GM19328 (cell line): ENCODE data around the gene ATP5F1D.

Source experiments
- ATAC-seq: cut with Tn5 transposase; IDR thresholded peaks from one replicate; pipeline ENCODE4 v1.9.1; 2021; ENCODE audit warnings: mild to moderate bottlenecking, moderate library complexity; ENCODE audit not compliant: unreplicated experiment

Gene ATP5F1D

GRCh38 chr19:1278713-1279660 lies 37.4 kb downstream of the ATP5F1D start:
- ATAC-seq, result no peak

DNA sequence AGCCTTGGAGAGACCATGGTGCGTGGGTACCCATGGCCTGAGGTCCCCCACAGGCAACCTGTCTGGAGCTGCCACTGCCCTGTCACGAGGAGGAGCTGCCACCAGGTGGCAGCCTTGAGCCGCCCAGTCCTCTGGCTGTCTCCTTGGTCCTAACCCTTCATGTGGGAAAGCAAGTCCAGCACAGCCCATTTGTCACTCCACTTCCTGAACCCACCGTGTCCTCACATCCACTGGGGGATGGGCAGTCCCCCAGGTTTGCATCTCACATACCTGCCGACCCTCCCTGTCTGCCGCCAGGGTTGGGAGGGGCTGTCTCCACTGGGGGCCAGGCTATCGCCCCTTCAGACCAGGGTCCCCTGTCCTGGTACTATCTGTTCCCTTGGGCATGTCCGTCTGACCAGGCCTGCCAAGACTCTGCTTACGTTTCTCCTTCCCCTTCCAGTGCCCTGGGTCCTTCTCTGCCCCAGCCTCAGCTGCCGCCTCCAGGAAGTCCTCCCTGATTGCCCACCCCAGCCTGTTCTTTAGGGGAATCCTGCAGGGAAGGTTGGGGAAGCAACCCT lies 38.3 kb downstream of the ATP5F1D start:
- no peak for ATAC-seq

- ATAC-seq, result no peak
Measured at GRCh38 chr19:1280636-1281568, 39.4 kb downstream of the ATP5F1D start.

DNA sequence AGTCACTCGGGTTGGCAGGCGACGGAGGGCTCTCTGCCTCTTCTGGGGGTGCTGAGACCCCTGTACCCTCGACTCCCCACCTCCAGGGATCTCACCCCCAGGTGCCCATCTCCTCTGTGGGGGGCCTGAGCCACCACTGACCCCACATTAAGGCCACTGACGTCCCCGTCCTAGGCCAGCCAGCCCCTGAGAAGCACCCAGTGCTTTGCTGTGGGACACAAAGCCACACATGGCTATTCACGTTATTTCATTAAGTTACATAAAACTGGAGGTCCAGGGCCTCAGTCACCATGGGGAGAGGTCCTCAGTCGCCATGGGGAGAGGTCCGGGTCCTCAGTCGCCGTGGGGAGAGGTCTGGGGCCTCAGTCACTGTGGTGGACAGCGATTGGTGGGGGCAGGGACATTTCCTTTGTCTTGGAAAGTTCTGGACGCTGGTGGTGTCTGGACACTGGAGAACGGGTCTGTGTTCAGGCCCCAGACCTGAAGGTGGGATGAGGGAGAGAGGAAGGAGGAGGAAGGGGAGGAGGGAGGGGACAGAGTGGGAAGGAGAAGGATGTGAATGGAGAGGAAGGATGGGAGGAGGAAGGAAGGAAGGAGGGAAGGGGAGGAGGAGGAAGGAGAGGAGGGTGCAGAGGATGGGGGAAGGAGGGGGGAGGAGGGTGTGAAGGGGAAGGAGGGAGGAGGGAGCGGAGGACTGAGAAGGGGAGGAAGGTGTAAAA lies 40.2 kb downstream of the ATP5F1D start:
- no peak for ATAC-seq

DNA sequence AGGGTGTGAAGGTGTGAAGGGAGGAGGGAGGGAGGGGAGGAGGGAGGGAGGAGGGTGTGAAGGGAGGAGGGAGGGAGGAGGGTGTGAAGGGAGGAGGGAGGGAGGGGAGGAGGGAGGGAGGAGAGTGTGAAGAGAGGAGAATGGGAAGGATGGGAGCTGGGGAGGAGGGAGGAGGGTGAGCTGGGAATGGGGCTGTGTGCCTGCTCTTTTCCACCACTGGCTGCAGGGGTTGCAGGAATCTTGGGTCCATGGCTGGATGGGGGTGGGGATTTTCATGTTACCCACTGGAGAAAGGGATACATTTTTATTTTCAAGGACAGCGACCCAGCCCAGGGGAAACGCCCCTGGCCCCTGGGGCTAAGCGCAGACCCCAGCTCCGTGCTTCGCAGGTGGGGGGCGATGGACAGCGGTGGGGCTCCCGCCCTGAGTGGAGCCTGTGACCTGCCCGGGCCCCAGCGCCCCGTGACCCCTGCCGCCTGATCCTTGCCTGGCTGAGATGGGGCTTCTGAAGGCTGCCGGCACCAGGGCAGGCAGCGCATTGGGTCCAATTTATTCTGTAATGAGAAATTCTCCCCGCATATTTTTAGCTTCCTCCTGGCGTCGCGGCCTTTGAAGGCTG lies 41.1 kb downstream of the ATP5F1D start:
- no peak for ATAC-seq

GRCh38 chr19:1283207-1283916 lies 41.8 kb downstream of the ATP5F1D start:
- ATAC-seq, result no peak

GRCh38 chr19:1283917-1284292 lies 42.4 kb downstream of the ATP5F1D start:
- ATAC-seq, result no peak

DNA sequence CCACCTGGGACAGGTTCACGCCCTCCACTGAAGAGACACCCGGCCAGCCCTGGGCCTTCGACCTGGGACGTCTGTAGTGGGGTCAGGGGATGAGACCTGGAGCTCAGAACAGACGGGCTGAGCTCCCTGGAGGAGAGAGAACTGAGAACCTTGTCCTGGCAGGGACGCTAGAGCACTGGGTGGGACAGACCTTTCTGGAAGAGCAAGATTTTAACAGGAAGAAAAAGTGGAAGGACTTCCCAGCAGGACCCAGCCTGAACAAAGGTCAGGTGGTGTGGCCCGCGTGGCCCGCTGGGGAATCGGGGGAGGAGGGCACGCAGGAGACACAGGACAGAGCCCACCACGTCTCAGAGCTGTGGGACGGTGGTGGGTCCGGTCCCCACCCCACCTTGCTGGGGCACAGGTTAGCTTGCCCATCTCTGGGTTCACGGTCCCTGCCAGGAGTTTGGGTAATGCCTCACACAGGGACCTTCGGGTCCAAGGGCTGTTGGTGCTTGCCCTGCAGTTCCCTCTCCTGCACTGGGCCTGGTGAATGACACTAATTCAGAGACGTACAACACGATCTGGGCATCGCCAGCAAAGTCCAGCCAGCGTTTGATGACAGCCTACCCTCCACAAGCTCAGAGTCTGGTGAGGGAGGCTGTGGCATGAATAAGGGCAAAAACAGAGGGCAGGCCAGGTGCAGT lies 42.9 kb downstream of the ATP5F1D start:
- no peak for ATAC-seq

DNA sequence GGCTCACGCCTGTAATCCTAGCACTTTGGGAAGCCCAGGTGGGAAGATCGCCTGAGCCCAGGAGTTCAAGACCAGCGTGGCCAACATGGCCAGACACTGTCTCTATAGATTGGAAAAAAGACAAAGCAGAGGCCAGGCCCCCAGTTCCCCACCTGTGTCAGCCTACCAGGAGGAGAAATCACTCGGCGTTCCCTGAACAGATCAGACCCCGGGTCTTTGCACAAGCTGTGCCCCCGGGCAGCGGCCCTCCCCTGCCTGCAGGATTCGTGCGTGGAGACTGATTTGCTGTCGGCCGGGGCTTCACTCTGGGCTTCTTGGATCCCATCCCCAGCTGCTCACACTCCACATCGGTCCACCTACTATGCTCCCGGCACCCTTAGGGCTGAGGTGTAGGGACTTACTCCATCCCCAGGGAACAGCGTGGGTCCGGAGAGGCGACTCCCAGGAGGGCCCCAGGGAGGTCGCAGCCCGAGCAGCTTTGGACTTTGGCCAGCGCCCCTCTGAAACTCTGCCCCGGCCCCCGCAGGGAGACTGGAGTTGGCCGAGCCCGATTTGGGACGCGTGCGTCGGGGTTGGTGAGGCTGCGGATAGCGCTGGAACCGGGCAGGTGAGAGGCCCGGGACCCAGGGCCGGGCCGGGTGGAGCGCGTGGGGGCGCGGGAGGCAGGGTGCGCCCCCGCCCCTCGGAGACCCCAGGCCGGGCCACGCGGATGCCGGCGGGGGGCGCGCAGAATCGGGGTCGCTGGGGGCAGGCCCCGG lies 43.6 kb downstream of the ATP5F1D start:
- ATAC-seq, result no peak

- ATAC-seq, result no peak
Measured at GRCh38 chr19:1285737-1286360, 44.3 kb downstream of the ATP5F1D start, which contains the start of gene EFNA2. TSS of gene EFNA2 (plus strand) at chr19:1285873. CDS start at chr19:1286169, 296 bp downstream.

DNA sequence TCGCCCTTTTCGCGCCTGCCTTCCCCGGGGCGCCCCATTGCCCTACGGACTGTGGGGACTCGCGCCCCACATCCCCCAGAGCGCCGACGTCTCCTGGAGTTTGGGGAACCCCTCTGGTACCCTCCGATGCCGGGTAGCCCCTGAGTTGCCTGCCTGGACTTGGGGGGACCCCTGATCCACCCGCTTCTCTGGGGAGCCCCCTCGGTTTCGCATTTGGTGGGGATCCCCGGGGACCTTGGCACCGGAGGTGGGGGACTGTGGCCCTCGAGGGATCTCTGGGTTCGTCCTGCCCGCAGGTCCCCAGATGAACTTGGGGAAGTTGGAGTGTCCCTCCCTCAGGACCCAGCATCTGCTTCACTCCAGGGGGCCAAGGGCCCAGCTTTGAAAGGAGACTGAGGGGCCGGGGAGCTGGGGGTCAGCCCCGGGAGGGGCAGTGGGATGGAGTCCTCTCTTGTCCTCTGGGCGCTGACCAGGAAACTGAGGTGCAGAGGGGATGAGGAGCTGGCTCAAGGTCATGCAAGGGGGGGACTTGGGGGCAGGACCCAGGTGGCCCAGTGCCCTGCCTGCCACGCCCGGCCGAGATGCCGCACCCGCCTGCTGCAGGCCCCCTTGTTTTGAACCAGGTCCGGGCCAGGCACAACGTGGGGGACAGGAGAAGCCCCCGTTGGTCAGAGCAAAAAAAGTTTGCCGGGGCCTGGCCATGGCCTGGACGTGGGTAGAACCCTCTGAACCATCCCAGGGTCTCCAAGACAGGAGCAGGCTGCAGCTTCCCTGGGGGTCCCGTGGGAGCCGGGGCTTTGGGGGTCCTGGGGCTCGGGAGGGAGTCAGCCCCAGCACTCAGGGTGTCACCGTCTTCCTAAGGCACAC lies 45.2 kb downstream of the ATP5F1D start:
- ATAC-seq, result no peak

GRCh38 chr19:1287354-1288225 lies 46.0 kb downstream of the ATP5F1D start:
- no peak for ATAC-seq

DNA sequence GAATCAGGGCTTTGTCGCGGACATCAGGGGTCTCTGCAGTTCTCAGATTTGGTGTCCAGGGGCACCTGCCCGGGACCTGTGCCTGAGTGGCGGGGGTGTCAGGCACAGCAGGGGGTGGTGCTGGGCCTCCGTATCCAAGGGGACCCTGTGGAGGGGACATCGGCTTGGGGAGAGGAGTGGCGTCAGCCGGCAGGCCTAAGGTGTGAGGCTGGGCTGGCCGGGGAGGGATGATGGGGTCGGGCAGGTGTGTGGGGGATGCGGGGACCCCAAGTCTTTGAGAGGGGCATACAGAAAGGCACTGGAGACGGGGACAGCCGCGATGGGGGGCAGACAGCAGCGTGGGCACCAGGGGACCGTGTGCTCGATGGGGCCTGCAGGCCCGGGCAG lies 46.7 kb downstream of the ATP5F1D start:
- no peak for ATAC-seq

DNA sequence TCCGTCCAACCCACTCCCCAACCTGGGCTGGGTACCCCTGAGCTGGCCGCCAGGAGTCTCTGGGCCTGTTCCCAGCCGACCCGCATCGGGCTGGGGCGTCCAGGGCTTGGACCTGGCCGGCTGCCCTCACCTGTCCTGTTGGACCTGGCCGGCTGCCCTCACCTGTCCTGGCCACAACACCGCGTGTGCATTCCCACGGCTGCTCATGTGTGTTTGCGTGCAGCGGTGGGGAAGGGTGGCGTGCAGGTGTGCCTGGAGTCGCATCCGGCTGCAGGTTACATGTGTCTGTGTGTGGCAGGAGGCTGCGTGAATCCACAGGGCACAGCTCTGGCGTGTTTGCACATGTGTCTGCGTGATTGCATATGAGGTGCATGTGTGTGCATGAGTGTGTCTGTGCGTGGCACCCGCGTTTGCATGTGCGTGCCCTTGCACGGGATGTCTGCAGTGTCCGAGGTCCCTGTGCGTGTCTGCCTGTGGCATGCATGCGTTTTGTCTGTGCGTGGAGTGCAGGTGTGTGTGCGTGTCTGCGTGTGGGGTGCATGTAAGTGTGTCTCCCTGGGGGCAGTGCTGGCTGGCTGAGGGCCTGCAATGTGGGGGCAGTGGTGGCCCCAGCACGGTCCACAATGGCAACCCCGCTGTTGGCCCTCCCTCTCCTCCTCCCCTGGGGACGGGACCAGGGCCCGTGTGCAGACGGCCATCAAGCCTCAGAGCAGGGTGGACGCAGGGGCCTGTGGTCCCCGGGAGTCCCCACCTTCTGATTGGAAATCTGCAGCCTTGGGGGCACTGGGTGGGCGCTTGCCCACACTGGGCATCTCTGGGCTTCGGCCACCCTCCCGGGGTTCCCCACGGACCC lies 47.5 kb downstream of the ATP5F1D start:
- ATAC-seq, result no peak

DNA sequence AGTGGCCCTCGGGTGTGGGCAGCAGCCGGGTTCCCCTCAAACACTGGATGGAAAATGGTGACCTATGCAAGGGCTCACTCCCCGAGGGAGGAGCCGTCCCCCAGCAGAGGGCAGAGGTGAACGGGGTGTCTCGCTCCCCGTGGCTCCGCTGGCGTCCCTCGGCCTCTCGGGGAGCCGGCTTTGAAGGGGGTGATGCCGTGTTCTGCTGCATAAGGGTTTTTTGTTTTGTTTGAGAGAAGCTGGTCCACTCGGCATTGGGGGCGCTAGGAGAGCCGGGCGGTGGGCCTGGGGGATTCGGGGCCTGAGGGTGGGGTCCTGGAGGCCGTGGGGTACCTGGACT lies 48.1 kb downstream of the ATP5F1D start:
- no peak for ATAC-seq
